GM23338 (cell line): ENCODE data around the gene GABRE. TPM values are rescaled to one million over a fixed set of nuclear protein-coding genes. Genes with fewer than 3 reads are reported as not detected.

Experiments
- ATAC-seq: fragments of 200-7000 bp; cut with Tn5 transposase; 3 replicates; pipeline ENCODE4 v1.9.1; 2020
- DNase-seq: peaks from one replicate; pipeline ENCODE4 v3.0.0-alpha.2; 2015; ENCODE audit warnings: low spot score
- H2AFZ ChIP-seq: fragments of 200-600 bp; sonication (generic); 2 replicates; pipeline ENCODE4 v1.8.0; 2016; ENCODE audit warnings: antibody characterized with exemption, mild to moderate bottlenecking, moderate library complexity
- H3F3A ChIP-seq: fragments of 200-600 bp; sonication (generic); replicated peaks from 2 replicates; pipeline ENCODE4 v1.8.0; 2017; ENCODE audit warnings: antibody characterized with exemption, mixed run types, low read depth
- H3K27ac ChIP-seq: fragments of 200-600 bp; sonication (generic); 2 replicates; pipeline ENCODE4 v1.6.1; 2016; ENCODE audit warnings: low read depth
- H3K27me3 ChIP-seq: fragments of 200-600 bp; sonication (generic); 2 replicates; pipeline ENCODE4 v1.8.0; 2016; ENCODE audit warnings: mild to moderate bottlenecking, mixed run types, moderate library complexity; ENCODE audit not compliant: insufficient read depth
- H3K36me3 ChIP-seq: fragments of 200-600 bp; sonication (generic); 2 replicates; pipeline ENCODE4 v1.8.0; 2016; ENCODE audit warnings: mild to moderate bottlenecking; ENCODE audit not compliant: insufficient read depth
- H3K4me1 ChIP-seq: fragments of 200-600 bp; sonication (generic); 2 replicates; pipeline ENCODE4 v1.8.0; 2016; ENCODE audit warnings: mild to moderate bottlenecking, moderate library complexity; ENCODE audit not compliant: insufficient read depth
- H3K4me2 ChIP-seq: fragments of 200-600 bp; sonication (generic); 2 replicates; pipeline ENCODE4 v1.7.1; 2017; ENCODE audit warnings: mixed run types
- H3K4me3 ChIP-seq: fragments of 200-600 bp; sonication (generic); 2 replicates; pipeline ENCODE4 v1.6.1; 2016; ENCODE audit warnings: mixed run types
- H3K79me2 ChIP-seq: fragments of 200-600 bp; sonication (generic); replicated peaks from 2 replicates; pipeline ENCODE4 v1.8.0; 2017; ENCODE audit warnings: mild to moderate bottlenecking; ENCODE audit not compliant: insufficient read depth
- H3K9me2 ChIP-seq: fragments of 200-600 bp; sonication (generic); 2 replicates; pipeline ENCODE4 v1.8.0; 2017; ENCODE audit not compliant: insufficient read depth
- H4K20me1 ChIP-seq: fragments of 200-600 bp; sonication (generic); replicated peaks from 2 replicates; pipeline ENCODE4 v1.8.0; 2017; ENCODE audit warnings: mild to moderate bottlenecking; ENCODE audit not compliant: insufficient read depth
- H3K27ac Mint-ChIP-seq: 2 replicates; pipeline ENCODE4 v1.8.0; 2020; ENCODE audit warnings: inconsistent platforms, mild to moderate bottlenecking, moderate library complexity, mixed read lengths
- H3K27me3 Mint-ChIP-seq: 3 replicates; pipeline ENCODE4 v1.8.0; 2022; ENCODE audit warnings: low read depth, mild to moderate bottlenecking, moderate library complexity, mixed read lengths, inconsistent platforms; ENCODE audit not compliant: insufficient read depth, poor library complexity
- H3K36me3 Mint-ChIP-seq: 3 replicates; pipeline ENCODE4 v1.8.0; 2021; ENCODE audit warnings: low read depth, mild to moderate bottlenecking, inconsistent platforms, moderate library complexity, mixed read lengths
- H3K4me1 Mint-ChIP-seq: 3 replicates; pipeline ENCODE4 v1.8.0; 2020; ENCODE audit warnings: mild to moderate bottlenecking, inconsistent platforms, mixed read lengths
- H3K4me3 Mint-ChIP-seq: 3 replicates; pipeline ENCODE4 v1.8.0; 2021; ENCODE audit warnings: moderate library complexity, mild to moderate bottlenecking, inconsistent platforms, mixed read lengths
- H3K9me3 Mint-ChIP-seq: 3 replicates; pipeline ENCODE4 v1.8.0; 2020; ENCODE audit warnings: moderate library complexity, mild to moderate bottlenecking, inconsistent platforms, mixed read lengths
- CREB1 ChIP-seq: fragments of 250-450 bp; sonication (Bioruptor Pico); IDR thresholded peaks from 2 replicates; pipeline ENCODE4 v1.5.0; 2020; ENCODE audit warnings: low read depth, mild to moderate bottlenecking, moderate library complexity
- EZH2 ChIP-seq: fragments of 200-600 bp; sonication (generic); IDR thresholded peaks from one replicate; pipeline ENCODE4 v1.8.0; 2017; ENCODE audit warnings: antibody characterized with exemption, mild to moderate bottlenecking, low read depth; ENCODE audit not compliant: unreplicated experiment
- EZH2phosphoT487 ChIP-seq: fragments of 200-600 bp; sonication (generic); IDR thresholded peaks from one replicate; pipeline ENCODE4 v1.8.1; 2018; ENCODE audit warnings: antibody characterized with exemption; ENCODE audit not compliant: unreplicated experiment
- JUNB ChIP-seq: IDR thresholded peaks from one replicate; pipeline ENCODE4 v1.6.1; 2016; ENCODE audit warnings: antibody characterized with exemption; ENCODE audit not compliant: unreplicated experiment
- NANOG ChIP-seq: IDR thresholded peaks from 2 replicates; pipeline ENCODE4 v1.6.1; 2016; ENCODE audit warnings: antibody characterized with exemption, borderline replicate concordance
- POLR2AphosphoS5 ChIP-seq: IDR thresholded peaks from 2 replicates; pipeline ENCODE4 v1.6.1; 2016; ENCODE audit warnings: antibody characterized with exemption, low read depth
- STAT1 ChIP-seq: IDR thresholded peaks from one replicate; pipeline ENCODE4 v1.6.1; 2016; ENCODE audit warnings: antibody characterized with exemption; ENCODE audit not compliant: unreplicated experiment
- ZNF114 ChIP-seq: fragments of 250-450 bp; sonication (Bioruptor Pico); IDR thresholded peaks from 2 replicates; pipeline ENCODE4 v1.5.0; 2020; ENCODE audit warnings: mild to moderate bottlenecking, moderate library complexity
- ZNF331 ChIP-seq: fragments of 250-450 bp; sonication (Bioruptor Pico); IDR thresholded peaks from 2 replicates; pipeline ENCODE4 v1.5.0; 2020; ENCODE audit warnings: low read depth, mild to moderate bottlenecking, moderate library complexity
- polyA plus RNA-seq: library from polyadenylated mRNA; unstranded; fragments of >200 nt; fragmentation: Nextera tagmentation; extraction: Ambion mirVana; gene quantifications from 2 replicates; pipeline ENCODE4 v1.2.1, GENCODE V29; 2016
- total RNA-seq: library from RNA; depleted of rRNA; stranded (reverse); fragments of >200 nt; shearing (Covaris generic); gene quantifications from 2 replicates; pipeline ENCODE4 v1.2.3, GENCODE V29; 2014
- TF ChIP-seq, protein P1 (sequence below): IDR thresholded peaks from 2 replicates; pipeline ENCODE4 v1.6.1; 2016; ENCODE audit warnings: antibody characterized with exemption
- TF ChIP-seq, protein P2 (sequence below): fragments of 250-450 bp; sonication (Bioruptor Pico); IDR thresholded peaks from 2 replicates; pipeline ENCODE4 v1.5.0; 2020; ENCODE audit warnings: mild to moderate bottlenecking, moderate library complexity
- TF ChIP-seq, protein P3 (sequence below): IDR thresholded peaks from one replicate; pipeline ENCODE4 v1.6.1; 2018; ENCODE audit warnings: antibody characterized with exemption; ENCODE audit not compliant: unreplicated experiment
- TF ChIP-seq, protein P4 (sequence below), 2 experiments: fragments of 200-600 bp in 1 of 2; sonication (generic) in 1 of 2; conservative IDR thresholded peaks; 2 replicates each; pipeline versions ENCODE4 v1.5.1 to v1.6.1; 2016 to 2017; ENCODE audit warnings: antibody characterized with exemption in 2 of 2, low read depth in 2 of 2, mild to moderate bottlenecking in 2 of 2, moderate library complexity in 1 of 2

Gene GABRE
- total and polyA plus RNA-seq, 2 experiments from 2014 or later = 4.9 to 8.3 TPM

DNA sequence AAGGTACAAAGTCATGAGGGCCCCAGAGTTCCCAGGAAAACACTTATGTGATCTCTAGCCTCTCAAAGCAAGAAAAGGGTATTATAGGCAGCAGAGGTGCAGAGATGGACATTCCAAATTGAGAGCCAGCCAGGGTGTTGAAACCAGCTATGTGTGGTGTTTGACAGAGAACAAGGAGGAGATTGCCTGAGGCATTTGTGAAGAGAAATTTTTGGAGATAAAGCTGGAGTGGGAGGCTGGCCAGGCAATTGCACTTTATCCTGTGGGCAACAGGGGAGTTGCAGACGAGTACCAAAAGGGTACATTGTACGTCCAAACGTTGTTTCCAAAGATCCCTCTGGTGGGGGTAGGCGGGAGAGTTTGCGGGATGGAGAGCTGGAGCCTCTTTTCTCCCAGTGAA lies 2.5 kb upstream of the GABRE start:
- peaks cover 12% of the 10 kb centered on the region for H3K4me1 Mint-ChIP-seq

More for the DNA sequence above, 2.5 kb upstream of the GABRE start:
- Mint-ChIP-seq H3K27ac (no peak overlapping the region), H3K4me3 (no peak overlapping the region), H3K36me3 (no peaks in the 10 kb centered on the region), H3K27me3 (peaks cover 23% of the 10 kb centered on the region), H3K9me3 (no peaks in the 10 kb centered on the region; the same call in 2 of the 3 replicates)
- no peaks in the 10 kb centered on the region for H3F3A ChIP-seq
- peaks cover 5% of the 10 kb centered on the region; the same call in 1 of the 2 replicates for H3K4me1 ChIP-seq
- no peak for TF ChIP-seq POLR2AphosphoS5
- TF ChIP-seq EZH2phosphoT487 = no peak
- no peak for TF ChIP-seq NANOG
- TF ChIP-seq EZH2 = no peak
- no peak for TF ChIP-seq CREB1
- TF ChIP-seq, protein P1, sequence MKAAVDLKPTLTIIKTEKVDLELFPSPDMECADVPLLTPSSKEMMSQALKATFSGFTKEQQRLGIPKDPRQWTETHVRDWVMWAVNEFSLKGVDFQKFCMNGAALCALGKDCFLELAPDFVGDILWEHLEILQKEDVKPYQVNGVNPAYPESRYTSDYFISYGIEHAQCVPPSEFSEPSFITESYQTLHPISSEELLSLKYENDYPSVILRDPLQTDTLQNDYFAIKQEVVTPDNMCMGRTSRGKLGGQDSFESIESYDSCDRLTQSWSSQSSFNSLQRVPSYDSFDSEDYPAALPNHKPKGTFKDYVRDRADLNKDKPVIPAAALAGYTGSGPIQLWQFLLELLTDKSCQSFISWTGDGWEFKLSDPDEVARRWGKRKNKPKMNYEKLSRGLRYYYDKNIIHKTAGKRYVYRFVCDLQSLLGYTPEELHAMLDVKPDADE = no peak
- TF ChIP-seq ZNF331 (CRISPR knock-in tag) = no peak
- no peak for TF ChIP-seq JUNB
- TF ChIP-seq, protein P2, sequence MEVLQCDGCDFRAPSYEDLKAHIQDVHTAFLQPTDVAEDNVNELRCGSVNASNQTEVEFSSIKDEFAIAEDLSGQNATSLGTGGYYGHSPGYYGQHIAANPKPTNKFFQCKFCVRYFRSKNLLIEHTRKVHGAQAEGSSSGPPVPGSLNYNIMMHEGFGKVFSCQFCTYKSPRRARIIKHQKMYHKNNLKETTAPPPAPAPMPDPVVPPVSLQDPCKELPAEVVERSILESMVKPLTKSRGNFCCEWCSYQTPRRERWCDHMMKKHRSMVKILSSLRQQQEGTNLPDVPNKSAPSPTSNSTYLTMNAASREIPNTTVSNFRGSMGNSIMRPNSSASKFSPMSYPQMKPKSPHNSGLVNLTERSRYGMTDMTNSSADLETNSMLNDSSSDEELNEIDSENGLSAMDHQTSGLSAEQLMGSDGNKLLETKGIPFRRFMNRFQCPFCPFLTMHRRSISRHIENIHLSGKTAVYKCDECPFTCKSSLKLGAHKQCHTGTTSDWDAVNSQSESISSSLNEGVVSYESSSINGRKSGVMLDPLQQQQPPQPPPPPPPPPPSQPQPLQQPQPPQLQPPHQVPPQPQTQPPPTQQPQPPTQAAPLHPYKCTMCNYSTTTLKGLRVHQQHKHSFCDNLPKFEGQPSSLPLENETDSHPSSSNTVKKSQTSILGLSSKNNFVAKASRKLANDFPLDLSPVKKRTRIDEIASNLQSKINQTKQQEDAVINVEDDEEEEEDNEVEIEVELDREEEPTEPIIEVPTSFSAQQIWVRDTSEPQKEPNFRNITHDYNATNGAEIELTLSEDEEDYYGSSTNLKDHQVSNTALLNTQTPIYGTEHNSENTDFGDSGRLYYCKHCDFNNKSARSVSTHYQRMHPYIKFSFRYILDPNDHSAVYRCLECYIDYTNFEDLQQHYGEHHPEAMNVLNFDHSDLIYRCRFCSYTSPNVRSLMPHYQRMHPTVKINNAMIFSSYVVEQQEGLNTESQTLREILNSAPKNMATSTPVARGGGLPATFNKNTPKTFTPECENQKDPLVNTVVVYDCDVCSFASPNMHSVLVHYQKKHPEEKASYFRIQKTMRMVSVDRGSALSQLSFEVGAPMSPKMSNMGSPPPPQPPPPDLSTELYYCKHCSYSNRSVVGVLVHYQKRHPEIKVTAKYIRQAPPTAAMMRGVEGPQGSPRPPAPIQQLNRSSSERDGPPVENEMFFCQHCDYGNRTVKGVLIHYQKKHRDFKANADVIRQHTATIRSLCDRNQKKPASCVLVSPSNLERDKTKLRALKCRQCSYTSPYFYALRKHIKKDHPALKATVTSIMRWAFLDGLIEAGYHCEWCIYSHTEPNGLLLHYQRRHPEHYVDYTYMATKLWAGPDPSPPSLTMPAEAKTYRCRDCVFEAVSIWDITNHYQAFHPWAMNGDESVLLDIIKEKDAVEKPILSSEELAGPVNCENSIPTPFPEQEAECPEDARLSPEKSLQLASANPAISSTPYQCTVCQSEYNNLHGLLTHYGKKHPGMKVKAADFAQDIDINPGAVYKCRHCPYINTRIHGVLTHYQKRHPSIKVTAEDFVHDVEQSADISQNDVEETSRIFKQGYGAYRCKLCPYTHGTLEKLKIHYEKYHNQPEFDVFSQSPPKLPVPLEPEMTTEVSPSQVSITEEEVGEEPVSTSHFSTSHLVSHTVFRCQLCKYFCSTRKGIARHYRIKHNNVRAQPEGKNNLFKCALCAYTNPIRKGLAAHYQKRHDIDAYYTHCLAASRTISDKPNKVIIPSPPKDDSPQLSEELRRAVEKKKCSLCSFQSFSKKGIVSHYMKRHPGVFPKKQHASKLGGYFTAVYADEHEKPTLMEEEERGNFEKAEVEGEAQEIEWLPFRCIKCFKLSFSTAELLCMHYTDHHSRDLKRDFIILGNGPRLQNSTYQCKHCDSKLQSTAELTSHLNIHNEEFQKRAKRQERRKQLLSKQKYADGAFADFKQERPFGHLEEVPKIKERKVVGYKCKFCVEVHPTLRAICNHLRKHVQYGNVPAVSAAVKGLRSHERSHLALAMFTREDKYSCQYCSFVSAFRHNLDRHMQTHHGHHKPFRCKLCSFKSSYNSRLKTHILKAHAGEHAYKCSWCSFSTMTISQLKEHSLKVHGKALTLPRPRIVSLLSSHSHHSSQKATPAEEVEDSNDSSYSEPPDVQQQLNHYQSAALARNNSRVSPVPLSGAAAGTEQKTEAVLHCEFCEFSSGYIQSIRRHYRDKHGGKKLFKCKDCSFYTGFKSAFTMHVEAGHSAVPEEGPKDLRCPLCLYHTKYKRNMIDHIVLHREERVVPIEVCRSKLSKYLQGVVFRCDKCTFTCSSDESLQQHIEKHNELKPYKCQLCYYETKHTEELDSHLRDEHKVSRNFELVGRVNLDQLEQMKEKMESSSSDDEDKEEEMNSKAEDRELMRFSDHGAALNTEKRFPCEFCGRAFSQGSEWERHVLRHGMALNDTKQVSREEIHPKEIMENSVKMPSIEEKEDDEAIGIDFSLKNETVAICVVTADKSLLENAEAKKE (CRISPR knock-in tag) = no peak
- TF ChIP-seq, protein P3, sequence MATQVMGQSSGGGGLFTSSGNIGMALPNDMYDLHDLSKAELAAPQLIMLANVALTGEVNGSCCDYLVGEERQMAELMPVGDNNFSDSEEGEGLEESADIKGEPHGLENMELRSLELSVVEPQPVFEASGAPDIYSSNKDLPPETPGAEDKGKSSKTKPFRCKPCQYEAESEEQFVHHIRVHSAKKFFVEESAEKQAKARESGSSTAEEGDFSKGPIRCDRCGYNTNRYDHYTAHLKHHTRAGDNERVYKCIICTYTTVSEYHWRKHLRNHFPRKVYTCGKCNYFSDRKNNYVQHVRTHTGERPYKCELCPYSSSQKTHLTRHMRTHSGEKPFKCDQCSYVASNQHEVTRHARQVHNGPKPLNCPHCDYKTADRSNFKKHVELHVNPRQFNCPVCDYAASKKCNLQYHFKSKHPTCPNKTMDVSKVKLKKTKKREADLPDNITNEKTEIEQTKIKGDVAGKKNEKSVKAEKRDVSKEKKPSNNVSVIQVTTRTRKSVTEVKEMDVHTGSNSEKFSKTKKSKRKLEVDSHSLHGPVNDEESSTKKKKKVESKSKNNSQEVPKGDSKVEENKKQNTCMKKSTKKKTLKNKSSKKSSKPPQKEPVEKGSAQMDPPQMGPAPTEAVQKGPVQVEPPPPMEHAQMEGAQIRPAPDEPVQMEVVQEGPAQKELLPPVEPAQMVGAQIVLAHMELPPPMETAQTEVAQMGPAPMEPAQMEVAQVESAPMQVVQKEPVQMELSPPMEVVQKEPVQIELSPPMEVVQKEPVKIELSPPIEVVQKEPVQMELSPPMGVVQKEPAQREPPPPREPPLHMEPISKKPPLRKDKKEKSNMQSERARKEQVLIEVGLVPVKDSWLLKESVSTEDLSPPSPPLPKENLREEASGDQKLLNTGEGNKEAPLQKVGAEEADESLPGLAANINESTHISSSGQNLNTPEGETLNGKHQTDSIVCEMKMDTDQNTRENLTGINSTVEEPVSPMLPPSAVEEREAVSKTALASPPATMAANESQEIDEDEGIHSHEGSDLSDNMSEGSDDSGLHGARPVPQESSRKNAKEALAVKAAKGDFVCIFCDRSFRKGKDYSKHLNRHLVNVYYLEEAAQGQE = no peak
- TF ChIP-seq STAT1 = no peak
- TF ChIP-seq, protein P4, sequence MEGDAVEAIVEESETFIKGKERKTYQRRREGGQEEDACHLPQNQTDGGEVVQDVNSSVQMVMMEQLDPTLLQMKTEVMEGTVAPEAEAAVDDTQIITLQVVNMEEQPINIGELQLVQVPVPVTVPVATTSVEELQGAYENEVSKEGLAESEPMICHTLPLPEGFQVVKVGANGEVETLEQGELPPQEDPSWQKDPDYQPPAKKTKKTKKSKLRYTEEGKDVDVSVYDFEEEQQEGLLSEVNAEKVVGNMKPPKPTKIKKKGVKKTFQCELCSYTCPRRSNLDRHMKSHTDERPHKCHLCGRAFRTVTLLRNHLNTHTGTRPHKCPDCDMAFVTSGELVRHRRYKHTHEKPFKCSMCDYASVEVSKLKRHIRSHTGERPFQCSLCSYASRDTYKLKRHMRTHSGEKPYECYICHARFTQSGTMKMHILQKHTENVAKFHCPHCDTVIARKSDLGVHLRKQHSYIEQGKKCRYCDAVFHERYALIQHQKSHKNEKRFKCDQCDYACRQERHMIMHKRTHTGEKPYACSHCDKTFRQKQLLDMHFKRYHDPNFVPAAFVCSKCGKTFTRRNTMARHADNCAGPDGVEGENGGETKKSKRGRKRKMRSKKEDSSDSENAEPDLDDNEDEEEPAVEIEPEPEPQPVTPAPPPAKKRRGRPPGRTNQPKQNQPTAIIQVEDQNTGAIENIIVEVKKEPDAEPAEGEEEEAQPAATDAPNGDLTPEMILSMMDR (conservative IDR thresholded peaks at IDR 0.05; ENCODE audit: low read depth in 2 of 2) = no peak
- TF ChIP-seq ZNF114 = no peak
- no peak overlapping the region for H3K27ac ChIP-seq
- H3K4me2 ChIP-seq = no peak overlapping the region
- DNase-seq = no peak
- H3K79me2 ChIP-seq = no peaks in the 10 kb centered on the region
- H3K27me3 ChIP-seq = peaks cover 17% of the 10 kb centered on the region
- no peaks in the 10 kb centered on the region for H3K9me2 ChIP-seq
- H3K36me3 ChIP-seq = no peaks in the 10 kb centered on the region
- no peak for ATAC-seq
- no peak overlapping the region for H3K4me3 ChIP-seq
- H2AFZ ChIP-seq = no peak overlapping the region
- H4K20me1 ChIP-seq = no peaks in the 10 kb centered on the region
